Measurements from ENCODE around the gene DDX28.
"Not testable (repeated sequence)": the region's sequence is repeated elsewhere in the genome, so short reads cannot be mapped to it uniquely, and the experiment has no call there.

Gene DDX28

GRCh38 chr16:68037841-68038597 is 15.0 kb upstream of the DDX28 start:
- no peak for DNase-seq

- no peak for DNase-seq
These were observed 12.2 kb upstream of the DDX28 start for GRCh38 chr16:68035227-68035626.

- no peak for DNase-seq
These were observed 10.1 kb upstream of the DDX28 start for GRCh38 chr16:68033101-68033500.

- no peak for DNase-seq
These were observed 8.9 kb upstream of the DDX28 start for GRCh38 chr16:68031951-68032350.

GRCh38 chr16:68030108-68030507 is 7.1 kb upstream of the DDX28 start:
- DNase-seq: not testable (repeated sequence)

- no peak for DNase-seq
These were observed 6.0 kb upstream of the DDX28 start for GRCh38 chr16:68028996-68029395.

- no peak for DNase-seq
These were observed 729 bp downstream of the DDX28 start for GRCh38 chr16:68022278-68022727.

- DNase-seq: no peak
These were observed 1.5 kb downstream of the DDX28 start for GRCh38 chr16:68021490-68021889.

- no peak for DNase-seq
These were observed 3.8 kb downstream of the DDX28 start for GRCh38 chr16:68019167-68019680.

GRCh38 chr16:68015681-68016080 is 7.4 kb downstream of the DDX28 start, which contains the start of gene DPEP2NB:
TSS of gene DPEP2NB (minus strand) at chr16:68015911. CDS start at chr16:68015770, 141 bp downstream.
- DNase-seq: no peak

GRCh38 chr16:68013440-68013839 is 9.6 kb downstream of the DDX28 start:
- no peak for DNase-seq

- DNase-seq: not testable (repeated sequence)
These were observed 13.2 kb downstream of the DDX28 start for GRCh38 chr16:68009872-68010271.

GRCh38 chr16:68009157-68009735 is 13.8 kb downstream of the DDX28 start:
- no peak for DNase-seq

GRCh38 chr16:68005786-68006286 is 17.2 kb downstream of the DDX28 start:
- no peak for DNase-seq

- no peak for DNase-seq
These were observed 17.8 kb downstream of the DDX28 start for GRCh38 chr16:68005211-68005610.

GRCh38 chr16:68003031-68003430 is 20.0 kb downstream of the DDX28 start:
- no peak for DNase-seq

- no peak for DNase-seq
These were observed 22.6 kb downstream of the DDX28 start for GRCh38 chr16:68000450-68000849.

GRCh38 chr16:67999985-68000384 is 23.0 kb downstream of the DDX28 start:
- DNase-seq: no peak

- DNase-seq: not testable (repeated sequence)
These were observed 24.0 kb downstream of the DDX28 start, which contains the start of gene DPEP2 for GRCh38 chr16:67998779-67999688. TSS of gene DPEP2 (minus strand) at chr16:67999484. CDS start at chr16:67993212, 6,272 bp downstream.

- DNase-seq: not testable (repeated sequence)
These were observed 24.7 kb downstream of the DDX28 start for GRCh38 chr16:67998231-67998778.

- DNase-seq: no peak
These were observed 26.4 kb downstream of the DDX28 start for GRCh38 chr16:67996666-67997065.

- DNase-seq: no peak
These were observed 27.6 kb downstream of the DDX28 start for GRCh38 chr16:67995423-67995822.

GRCh38 chr16:67994040-67994408 is 29.0 kb downstream of the DDX28 start:
- not testable (repeated sequence) for DNase-seq
